HG03060 (cell line): ENCODE measurements around the gene SIGLEC14.
"Not testable (repeated sequence)": the region's sequence is repeated elsewhere in the genome, so short reads cannot be mapped to it uniquely, and the experiment has no call there.

Experiments
- ATAC-seq: cut with Tn5 transposase; IDR thresholded peaks from one replicate; pipeline ENCODE4 v1.9.1; 2021; ENCODE audit warnings: low read depth, moderate number of reproducible peaks; ENCODE audit not compliant: unreplicated experiment

SIGLEC14 gene

DNA sequence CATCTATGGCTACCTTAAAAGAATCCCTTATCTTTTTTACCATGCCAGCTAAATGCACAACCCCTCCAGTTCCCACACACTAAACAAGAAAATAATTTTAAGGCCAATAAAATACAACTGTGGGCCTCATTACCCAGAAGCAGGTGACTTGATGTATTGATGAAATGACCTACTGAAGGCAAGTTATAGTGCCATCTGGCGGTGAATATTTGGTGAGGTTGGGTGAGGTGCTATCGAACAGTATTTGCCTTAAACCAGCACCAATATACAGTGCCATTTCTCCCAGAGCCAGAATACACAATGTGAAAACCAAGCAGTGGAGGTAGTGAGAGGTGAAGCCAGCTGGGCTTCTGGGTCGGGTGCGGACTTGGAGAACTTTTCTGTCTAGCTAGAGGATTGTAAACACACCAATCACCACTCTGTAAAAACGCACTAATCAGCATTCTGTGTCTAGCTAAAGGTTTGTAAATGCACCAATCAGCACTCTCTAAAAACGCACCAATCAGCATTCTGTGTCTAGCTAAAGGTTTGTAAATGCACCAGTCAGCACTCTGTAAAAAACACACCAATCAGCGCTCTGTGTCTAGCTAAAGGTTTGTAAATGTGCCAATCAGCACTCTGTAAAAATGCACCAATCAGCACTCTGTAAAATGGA lies 29.4 kb upstream of the SIGLEC14 start:
- ATAC-seq: not testable (repeated sequence)

GRCh38 chr19:51668216-51668615 lies 21.6 kb upstream of the SIGLEC14 start:
- no peak for ATAC-seq

- no peak for ATAC-seq
Observed at GRCh38 chr19:51664997-51665396, 18.4 kb upstream of the SIGLEC14 start.

- ATAC-seq: no peak
Observed at GRCh38 chr19:51664131-51664530, 17.5 kb upstream of the SIGLEC14 start.

DNA sequence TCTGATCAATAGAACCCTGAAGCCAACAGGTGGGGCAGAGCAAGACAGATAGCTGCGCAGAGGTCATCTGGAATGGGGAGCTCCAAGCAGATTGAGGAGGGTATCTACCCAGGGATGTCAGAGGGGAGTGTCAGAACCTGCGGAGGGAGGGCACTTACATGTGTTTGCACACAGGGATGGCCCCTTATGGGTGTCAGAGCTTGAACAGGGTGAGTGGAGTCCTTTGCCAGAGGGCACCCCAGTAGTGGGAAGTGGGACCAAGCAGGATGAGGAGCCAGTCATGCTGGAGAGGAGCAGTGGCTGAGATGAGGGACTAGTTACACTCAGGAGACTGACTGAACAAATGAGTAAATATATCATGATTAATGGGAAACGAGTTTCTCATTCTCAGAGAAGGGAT lies 17.0 kb upstream of the SIGLEC14 start:
- ATAC-seq: no peak

- no peak for ATAC-seq
Observed at GRCh38 chr19:51660975-51661600, 14.5 kb upstream of the SIGLEC14 start.

- no peak for ATAC-seq
Observed at GRCh38 chr19:51654783-51655182, 8.2 kb upstream of the SIGLEC14 start.

DNA sequence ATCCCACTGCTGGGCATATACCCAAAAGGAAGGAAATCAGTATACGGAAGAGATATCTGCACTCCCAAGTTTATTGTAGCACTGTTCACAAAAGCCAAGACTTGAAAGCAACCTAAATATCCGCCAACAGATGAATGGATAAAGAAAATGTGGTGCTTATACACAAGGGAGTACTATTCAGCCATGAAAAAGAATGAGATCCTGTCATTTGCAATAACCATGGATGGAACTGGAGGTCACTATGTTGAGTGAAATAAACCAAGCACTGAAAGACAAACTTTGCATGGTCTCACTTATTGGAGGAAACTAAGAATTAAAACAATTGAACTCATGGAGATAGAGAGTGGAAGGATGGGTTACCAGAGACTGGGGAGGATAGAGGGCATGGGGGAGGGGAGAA lies 6.5 kb upstream of the SIGLEC14 start:
- no peak for ATAC-seq

DNA sequence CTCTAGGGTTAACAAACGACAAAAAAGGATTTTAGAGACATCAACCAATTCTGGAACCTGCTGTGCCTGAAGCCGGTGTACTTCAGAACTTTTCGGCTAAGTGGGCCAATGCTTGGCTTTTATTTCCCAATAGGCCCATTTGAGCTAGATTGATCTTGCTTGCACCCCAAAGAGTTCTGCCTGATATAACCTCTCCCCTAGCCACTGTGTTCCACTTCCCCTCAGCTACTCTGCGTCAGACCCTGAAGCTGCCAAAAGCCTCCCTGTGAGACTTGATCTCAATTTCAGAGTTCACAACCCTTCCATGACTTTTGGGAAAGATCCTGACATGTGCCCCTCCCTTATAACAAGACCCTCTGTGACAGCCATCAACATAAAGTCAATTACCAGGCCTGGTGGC lies 5.6 kb upstream of the SIGLEC14 start:
- no peak for ATAC-seq

- no peak for ATAC-seq
Observed at GRCh38 chr19:51651216-51651846, 4.7 kb upstream of the SIGLEC14 start.

DNA sequence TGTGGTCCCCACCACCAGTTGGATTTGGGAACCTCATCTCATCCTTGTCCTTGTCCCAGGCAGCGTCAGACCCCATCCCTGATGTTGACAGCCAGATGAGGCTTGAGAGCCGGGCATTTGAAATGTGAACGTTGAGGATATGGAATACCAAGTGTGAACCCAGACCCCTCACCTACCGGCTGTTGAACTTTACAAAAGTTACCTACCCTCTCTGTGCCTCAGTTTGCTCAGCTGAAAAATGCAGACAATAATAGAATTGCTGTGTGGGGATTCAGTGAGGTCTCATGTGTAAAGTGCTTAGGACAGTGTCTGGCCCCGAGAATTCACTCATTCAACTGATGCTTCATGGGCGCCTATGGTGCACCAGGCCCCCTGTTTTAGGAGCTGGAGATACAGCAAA lies 693 bp upstream of the SIGLEC14 start:
- ATAC-seq: no peak

GRCh38 chr19:51644636-51645271 lies 1.9 kb downstream of the SIGLEC14 start:
- no peak for ATAC-seq

DNA sequence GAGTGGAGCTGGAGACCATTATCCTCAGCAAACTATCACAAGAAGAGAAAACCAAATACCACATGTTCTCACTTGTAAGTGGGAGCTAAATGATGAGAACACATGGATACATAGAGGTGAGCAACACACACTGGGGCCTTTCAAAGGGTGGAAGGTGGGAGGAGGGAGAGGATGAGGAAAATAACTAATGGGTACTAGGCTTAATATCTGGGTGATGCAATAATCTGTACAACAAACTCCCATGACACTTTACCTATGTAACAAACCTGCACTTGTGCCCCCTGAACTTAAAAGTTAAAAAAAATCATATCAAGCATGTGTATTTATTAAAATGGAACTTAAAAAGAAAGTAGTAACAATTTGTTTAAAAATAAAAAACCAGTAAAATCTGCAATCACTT lies 5.0 kb downstream of the SIGLEC14 start:
- no peak for ATAC-seq

- ATAC-seq: no peak
Observed at GRCh38 chr19:51640386-51640785, 6.2 kb downstream of the SIGLEC14 start.

- no peak for ATAC-seq
Observed at GRCh38 chr19:51639916-51640315, 6.7 kb downstream of the SIGLEC14 start.

GRCh38 chr19:51637362-51637978 lies 9.2 kb downstream of the SIGLEC14 start:
- ATAC-seq: no peak

DNA sequence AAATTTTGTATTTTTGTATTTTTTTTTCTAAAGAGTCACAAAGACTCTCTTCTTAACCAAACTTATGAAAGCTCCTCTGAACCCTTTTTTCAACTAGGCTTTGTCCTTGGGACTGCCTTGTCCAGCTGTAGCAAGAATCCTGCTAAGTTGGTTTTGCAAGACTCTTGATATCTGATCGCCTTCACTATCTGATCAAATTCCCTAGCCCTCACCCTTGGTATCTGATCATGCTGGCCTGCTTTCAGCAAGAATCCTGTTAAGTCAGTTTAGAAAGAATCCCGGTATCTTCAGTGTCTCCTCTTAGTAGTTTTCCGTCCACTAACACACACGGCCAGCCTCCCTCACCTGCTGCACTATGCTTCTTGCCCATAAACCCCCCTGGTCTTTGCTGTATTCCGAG lies 14.5 kb downstream of the SIGLEC14 start:
- no peak for ATAC-seq

DNA sequence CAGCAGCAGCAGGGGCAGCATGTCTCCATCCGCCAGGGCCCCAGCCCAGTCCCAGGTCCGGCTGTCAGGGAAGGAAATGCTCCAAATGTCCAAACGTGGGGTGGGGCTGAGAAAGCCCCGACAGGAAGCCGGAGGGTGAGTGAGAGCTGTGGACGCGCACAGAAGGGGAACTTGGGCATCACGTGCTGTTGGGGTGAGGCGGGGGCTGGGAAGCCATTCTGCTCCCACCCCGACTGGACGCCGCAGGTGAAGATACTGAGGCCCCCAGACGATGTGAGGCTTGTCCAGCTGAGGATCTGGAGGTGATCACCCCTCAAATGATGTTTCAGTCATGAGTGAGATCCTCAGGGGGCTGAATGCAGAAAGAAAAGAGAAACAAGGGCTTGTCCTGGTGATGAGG lies 16.3 kb downstream of the SIGLEC14 start, which contains the start of gene SIGLEC5:
SIGLEC5 (minus strand) TSS at position 87 of the 400 bp plus-strand sequence; CDS start at position 21, 66 bp downstream.
- not testable (repeated sequence) for ATAC-seq

DNA sequence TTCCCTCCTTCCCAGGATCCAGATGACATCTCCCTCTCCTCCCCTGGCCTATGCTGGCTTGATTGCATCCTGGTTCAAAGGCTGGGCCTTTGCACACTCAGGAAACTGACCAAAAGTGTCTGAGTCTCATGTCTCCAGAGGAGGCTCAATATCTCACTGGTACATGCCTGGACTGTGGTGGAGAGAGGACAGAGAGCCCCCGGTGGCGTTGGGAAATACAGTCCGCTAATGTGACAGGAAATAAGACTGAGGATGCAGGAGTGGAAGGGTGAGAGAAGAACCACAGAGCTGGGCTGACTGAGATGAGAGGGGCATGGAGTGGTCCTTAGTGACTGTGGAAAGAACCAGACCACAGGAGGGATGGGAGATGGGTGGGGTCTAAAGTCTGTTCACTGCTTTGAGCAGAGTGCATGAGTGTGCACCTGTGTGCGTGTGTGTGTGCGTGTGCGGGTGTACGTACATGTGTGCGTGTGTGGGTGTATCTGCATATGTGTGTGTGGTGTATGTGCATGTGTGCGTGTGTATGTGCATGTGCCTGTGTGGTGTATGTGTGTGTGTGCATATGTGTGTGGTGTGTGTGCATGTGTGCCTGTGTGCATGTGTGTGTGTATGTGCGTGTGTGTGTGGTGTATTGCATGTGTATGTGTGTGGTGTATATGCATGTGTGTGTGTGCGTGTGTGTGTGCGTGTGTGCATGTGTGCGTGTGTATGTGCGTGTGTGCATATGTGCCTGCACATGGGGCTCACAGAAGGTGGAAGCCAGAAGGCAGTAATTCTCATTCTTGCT lies 18.3 kb downstream of the SIGLEC14 start:
- ATAC-seq: no peak

- ATAC-seq: no peak
Observed at GRCh38 chr19:51627491-51628138, 19.0 kb downstream of the SIGLEC14 start.
